GM21447 (cell line): ENCODE data around the gene CEBPZ.
"Not testable (repeated sequence)": the region's sequence is repeated elsewhere in the genome, so short reads cannot be mapped to it uniquely, and the experiment has no call there.

Experiments used
- ATAC-seq: cut with Tn5 transposase; IDR thresholded peaks from one replicate; pipeline ENCODE4 v1.9.1; 2021; ENCODE audit not compliant: unreplicated experiment

The CEBPZ gene

DNA sequence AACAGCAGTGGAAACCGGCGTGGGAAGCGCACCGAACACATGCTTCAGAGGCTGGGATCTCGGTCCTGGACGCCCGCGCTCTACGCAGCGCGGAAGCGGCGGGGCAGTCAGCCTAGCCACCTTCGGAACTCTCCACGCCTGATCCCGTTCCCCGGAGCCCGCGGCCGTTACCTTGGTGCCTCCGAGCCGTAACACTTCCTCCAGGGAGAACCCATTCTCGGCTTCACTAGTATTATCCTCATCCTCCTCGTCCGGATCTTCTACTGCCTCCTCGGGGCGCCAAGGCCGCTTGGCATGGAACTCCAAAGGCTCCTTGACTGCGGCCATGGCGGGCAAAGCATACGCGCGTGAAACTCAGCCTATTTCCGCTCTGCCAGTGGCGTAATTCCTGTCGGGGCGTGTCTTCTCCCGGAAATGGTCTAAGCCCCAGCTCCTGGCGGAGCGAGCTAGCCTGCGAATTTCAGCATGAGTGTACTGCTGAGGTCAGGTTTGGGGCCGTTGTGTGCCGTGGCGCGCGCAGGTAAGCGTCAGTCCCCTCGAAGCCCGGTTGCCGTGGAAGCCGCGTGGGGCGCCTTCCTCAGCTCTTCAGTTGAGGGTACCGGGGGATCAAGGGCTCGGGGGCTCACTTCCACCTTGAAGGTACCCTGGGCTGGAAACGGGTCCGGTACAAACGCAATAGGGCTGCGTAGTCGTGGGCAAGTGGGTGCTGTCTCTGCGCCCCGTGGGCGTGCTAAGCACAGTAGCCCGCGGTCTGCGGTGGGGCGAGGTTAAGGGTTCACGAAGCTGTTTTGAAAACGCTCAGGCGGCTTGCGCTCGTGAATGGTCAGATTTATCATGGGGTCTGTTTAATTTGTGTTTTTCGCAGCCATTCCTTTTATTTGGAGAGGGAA is at the start of gene CEBPZ, which contains the start of gene NDUFAF7:
Gene CEBPZ (minus strand): TSS at position 356 of the 890 bp plus-strand sequence. CDS start 29 bp downstream, at position 327.
Gene NDUFAF7 (plus strand): TSS at position 418 of the 890 bp plus-strand sequence. CDS start 48 bp downstream, at position 466.
- ATAC-seq: peak; percentile 98

GRCh38 chr2:37276291-37276690 is 44.9 kb upstream of the CEBPZ start:
- ATAC-seq: no peak

DNA sequence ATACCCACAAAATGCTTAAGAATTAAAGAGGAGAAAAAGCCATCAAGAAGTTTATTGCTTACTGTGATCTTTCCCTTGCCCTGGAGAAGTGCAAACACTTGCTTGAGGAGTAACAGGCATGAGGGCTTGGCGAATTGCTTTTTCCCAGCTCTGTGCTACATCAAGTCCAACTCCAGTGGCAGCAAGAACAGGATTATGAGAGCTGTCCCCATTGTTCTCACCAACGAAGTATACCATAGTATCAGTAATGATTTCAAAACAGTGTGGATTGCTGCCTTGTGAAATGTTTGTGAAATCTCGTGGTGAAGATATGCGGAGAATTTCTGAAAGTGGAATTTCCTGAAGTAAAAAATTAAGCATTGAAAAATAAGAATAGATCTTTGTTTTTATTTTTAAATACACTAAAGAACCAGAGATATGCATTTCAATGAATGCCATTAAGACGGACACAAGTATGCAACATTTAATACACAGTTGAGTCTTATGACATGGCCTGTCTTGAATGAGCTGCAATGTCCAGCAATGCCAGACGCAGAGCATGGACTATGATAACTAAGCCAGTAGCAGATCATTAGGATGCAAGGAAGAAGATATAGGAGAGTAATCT is 43.1 kb upstream of the CEBPZ start:
- no peak for ATAC-seq

DNA sequence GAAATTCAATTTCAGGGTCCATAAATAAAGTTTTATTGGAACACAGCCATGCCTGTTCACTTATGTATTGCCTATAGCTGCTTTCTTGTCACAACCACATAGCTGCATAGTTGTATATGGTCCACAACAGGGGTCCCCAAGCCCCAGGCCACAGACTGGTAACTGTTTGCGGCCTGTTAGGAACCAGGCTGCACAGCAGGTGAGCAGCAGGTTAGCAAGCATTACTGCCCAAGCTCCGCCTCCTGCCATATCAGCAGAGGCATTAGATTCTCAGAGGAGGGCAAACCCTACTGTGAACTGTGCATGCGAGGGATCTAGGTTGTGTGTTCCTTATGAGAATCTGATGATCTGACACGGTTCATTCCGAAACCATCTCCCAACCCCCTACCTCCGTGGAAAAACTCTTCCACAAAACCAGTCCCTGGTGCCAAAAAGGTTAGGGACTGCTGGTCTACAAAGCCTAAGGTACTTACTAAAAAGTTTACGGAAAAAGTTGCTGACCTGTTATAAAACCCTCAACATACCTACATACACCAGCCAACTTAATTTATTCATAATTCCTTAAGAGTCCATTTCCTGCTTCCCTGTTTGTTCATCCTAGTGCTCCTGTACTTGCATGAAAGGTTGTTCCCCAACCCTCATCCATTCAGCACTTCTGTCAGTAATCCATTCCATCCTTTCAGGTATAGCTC is 40.1 kb upstream of the CEBPZ start:
- no peak for ATAC-seq

- no peak for ATAC-seq
These were observed 36.7 kb upstream of the CEBPZ start for GRCh38 chr2:37268111-37268510.

DNA sequence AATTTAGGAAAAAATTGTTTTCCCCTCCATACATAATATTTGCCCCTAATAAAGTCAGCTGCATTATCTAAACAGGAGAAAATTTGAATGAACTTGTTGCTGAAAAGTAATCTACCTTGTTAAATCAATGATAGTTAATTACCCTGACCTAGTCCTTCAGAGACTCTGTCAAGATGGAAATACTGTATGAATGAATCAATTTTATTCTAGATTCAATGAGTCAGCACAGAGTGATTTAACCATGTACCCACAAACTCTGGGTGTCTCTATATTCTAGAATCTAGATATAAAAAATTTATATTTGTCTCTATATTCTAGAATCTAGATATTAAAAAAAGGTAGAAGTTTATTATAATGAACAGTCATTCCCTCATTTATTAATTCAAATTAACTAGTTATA is 36.3 kb upstream of the CEBPZ start:
- ATAC-seq: no peak

DNA sequence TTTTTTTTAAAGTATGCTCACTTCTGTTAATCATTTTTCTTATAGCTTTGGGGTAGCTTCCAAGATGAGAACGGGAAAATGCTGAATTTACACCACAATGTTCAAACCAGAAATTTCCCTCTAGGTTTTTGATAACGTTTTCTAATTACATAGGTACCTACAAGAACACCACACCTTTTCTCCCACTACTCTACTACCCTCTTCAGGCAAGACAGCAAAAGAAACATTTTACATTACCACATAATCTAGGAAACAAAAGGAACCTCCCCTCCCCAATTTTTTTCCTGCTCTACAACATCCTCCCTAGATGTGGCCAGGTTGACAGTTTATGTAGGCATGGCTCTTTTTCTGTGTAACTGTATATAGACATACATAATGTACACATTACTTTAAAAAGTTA is 32.4 kb upstream of the CEBPZ start:
- ATAC-seq: no peak

DNA sequence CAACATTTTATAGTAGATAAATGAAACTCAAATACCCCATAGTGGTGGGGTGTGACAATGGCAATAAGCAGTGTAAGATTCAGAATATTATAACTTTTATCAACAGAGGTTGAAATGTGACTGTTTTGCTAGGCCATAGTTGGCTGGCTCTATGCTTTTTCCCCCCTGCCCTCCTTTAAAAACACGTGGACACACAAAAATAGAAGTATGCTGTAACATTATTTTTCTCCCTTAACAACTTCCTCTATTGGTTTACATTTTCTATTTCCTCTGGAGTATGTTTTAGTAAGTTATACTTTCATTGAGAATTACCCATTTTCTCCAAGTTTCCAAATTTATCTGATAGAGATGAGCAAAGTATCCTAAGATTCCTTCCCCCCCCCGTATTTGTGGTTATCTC is 31.1 kb upstream of the CEBPZ start:
- no peak for ATAC-seq

DNA sequence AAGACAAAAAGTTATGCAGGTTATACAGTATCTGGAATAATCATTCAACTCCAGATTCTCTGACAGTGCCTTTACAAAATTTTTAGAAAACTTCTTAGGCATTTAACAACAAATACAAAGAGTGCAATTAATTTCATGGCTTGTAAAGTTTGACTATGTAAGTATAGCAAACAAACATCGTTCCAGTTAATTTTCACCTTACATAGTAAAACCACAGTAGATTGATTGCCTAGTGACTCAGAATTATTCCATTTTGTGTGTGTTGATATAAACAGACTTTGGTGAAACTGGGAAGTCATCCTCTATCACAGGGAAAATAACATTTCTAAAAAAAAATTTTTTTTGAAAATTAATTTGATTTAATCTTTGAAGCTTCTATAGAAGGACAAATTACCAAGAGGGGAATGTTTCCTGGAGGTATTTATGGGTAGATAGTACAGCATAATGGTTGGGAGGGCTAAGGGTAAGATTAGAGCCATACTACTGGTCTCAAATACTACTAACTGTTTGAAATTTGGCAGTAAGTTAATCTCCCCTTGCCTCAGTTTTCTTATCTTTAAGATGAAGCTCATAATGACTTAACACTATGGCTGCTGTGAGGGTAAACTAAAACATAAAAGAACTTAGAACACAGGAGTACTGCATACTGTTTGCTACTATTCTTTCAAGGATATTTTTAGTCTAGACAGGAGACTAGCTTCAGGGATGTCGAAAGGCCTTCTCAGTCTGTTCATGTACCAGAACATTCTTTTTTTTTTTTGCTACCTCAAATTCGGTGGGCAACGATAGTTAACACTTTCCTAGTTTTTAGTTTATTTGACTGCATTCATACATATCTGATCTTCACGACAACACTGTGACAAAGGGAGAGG is 19.7 kb upstream of the CEBPZ start:
- ATAC-seq: no peak

- no peak for ATAC-seq
These were observed 14.8 kb upstream of the CEBPZ start for GRCh38 chr2:37246205-37246604.

GRCh38 chr2:37244755-37245154 is 13.4 kb upstream of the CEBPZ start:
- no peak for ATAC-seq

DNA sequence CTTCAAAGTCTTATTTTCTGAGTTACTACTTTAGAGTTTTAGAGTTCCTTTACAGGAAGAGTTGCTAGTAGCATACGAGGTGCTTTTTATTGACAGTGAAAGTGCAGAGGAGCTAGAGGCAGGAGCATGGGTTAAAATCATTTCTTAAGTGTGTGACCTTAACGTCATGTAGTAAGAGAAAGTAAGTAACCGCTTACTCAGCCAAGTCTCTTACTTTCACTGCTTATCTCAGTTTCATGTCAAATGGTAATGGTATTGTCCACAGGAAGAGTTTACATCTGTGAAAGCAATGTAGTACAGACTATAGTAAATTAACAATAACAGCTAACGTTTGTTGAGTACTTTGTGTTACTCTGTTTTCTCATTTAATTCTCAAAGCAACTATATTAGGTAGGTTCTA is 12.6 kb upstream of the CEBPZ start:
- ATAC-seq: peak; percentile 93

GRCh38 chr2:37243435-37243834 is 12.0 kb upstream of the CEBPZ start:
- ATAC-seq: no peak

- peak; percentile 12 for ATAC-seq
These were observed 936 bp upstream of the CEBPZ start for GRCh38 chr2:37232131-37232933.

DNA sequence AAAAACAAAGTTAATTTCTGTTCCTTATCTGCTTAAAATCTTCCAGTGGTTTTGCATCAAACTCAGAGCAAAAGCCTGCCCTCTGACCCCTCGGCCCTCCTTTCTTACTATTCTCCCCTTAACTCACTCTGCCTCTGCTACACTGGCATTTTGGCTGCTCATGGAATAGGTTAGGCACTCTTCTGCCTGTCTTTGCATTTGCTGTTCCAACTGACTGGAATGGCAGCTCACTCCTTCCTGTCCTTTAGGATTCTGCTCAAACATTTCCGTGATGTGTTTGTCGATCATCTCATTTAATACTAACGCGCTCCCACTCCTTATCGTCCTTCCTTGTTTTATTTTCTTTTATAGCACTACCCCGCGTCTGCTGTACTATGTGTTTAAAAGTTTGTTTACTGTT is 815 bp downstream of the CEBPZ start:
- ATAC-seq: no peak

GRCh38 chr2:37228788-37229187 is 2.6 kb downstream of the CEBPZ start:
- ATAC-seq: no peak

DNA sequence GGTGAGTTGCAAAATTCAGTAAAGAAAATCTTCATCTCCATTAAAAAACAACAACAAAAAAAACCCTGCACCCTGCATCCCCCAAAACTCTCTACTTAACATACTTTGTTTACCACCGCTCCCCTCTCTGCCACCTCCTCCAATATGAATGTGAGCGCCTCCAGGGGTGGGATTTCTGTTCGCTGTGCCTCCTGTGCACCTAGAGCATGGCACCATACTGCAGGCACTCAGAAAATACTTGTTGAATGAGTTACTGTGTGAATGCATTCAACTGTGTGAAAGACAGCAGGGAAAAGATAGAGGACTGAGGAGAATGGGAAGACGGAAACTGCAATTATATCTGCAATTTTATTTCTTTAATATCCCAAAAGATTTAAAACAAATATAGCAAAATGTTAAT is 4.5 kb downstream of the CEBPZ start:
- no peak for ATAC-seq

DNA sequence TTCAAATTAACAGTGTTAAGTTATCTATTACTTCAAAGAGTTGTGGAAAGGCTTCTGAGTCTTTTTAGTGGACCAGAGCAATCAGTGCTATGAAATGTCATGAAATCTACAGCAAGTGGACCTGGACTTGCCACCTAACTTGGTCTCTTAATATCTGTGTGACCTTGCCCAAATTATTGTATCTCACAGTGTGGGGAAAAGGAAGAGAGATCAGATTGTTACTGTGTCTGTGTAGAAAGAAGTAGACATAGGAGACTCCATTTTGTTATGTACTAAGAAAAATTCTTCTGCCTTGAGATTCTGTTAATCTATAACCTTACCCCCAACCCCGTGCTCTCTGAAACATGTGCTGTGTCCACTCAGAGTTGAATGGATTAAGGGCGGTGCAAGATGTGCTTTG is 6.3 kb downstream of the CEBPZ start:
- not testable (repeated sequence) for ATAC-seq

DNA sequence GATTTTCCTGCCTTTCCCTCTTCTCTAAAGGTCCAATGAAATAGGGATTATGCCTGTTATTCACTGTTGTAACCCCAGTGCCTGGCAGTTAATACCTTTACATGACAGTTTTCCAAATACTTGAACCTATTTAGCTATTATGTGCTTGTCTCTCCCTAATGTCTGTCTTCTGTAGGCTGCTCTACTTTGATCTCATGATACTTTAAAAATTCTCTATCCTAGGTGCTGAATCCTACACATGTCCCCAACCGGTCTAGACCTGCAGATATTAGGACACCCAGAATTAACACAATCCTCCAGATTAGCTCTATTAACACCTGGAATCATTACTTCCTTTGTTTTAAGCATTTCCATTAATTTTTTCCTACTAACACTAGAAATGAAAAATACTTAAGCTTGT is 7.3 kb downstream of the CEBPZ start:
- ATAC-seq: no peak

- no peak for ATAC-seq
These were observed 8.3 kb downstream of the CEBPZ start for GRCh38 chr2:37223131-37223530.
